SKM-1 (cell line): Measurements from ENCODE around the gene ATP5F1D.

ENCODE experiments used
- DNase-seq: peaks from one replicate; lab custom pipeline; 2025; ENCODE audit not compliant: unreplicated experiment; lab: John Stamatoyannopoulos, UW

ATP5F1D gene

DNA sequence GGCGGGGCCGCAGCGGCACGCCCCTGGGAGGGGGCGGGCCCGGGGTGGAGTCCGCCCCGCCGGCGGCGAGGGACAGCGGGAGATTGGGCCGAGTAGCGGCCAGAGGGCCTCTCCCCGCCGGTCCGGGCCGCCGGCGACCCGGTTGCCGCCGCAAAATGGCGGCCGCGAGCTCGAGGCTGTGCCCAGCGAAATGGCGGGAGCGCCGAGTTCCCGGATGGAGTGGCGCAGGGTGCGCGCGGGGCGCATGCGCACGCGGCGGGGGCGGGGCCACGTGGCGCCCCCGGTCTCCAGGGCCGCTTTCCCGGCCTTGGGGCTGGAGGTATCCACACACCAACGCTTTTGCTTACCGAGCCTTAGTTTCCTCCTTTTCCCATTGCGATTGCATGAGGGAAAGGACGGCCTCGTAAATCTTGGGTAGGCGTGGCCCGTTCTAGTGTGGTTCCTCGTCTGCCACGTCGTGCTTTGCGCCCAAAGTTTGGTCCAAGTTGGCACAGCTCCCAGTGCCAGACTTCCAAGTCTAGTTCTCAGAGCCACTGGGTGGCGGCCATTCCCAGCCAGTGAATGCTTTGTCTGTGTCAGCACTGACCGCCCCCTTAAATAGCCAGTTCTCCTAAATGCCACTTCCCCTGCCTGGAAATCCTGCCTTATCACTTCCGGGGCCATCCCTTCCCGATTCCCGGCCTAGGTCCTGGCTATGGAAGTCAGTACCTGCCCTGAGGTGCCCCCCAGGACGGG, 28.1 kb downstream of the ATP5F1D start:
- DNase-seq = peak; percentile 37

DNA sequence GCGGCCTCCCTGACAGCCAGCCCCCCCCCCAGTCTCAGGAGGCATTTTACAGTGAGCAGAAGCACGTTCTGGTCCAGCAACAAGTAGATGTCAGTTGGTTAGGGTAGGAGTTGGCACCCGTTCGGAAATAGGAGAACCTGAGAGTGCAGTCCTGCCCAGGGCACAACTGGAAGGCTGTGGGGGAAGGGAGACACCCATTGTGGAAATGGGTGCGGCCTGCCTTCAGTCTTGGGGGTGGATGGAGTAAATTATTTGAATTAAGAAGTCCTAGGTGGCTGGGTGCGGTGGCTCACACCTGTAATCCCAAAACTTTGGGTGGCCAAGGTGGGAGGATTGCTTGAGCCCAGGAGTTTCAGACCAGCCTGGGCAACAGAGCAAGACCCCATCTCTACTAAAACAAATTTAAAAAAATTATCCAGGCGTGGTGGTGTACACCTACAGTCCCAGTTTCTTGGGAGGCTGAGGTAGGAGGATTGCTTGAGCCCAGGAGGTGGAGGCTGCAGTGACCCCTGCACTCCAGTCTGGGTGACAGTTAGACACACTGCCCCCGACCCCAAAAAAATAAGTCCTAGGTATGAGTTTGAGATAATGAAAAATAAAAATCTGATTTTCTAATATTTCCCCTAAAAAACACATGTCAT, 28.8 kb downstream of the ATP5F1D start:
- DNase-seq = no peak

- no peak for DNase-seq
Measured at GRCh38 chr19:1270854-1271527, 29.4 kb downstream of the ATP5F1D start.

- no peak for DNase-seq
Measured at GRCh38 chr19:1271528-1272422, 30.2 kb downstream of the ATP5F1D start.

GRCh38 chr19:1272423-1273262, 31.1 kb downstream of the ATP5F1D start:
- DNase-seq = no peak

- DNase-seq = no peak
Measured at GRCh38 chr19:1273263-1274041, 31.9 kb downstream of the ATP5F1D start.

- DNase-seq = no peak
Measured at GRCh38 chr19:1274081-1274851, 32.7 kb downstream of the ATP5F1D start.

- DNase-seq = no peak
Measured at GRCh38 chr19:1274852-1275259, 33.3 kb downstream of the ATP5F1D start.

- peak; percentile 81 for DNase-seq
Measured at GRCh38 chr19:1275260-1275975, 33.9 kb downstream of the ATP5F1D start, which contains the start of gene FAM174C. Gene FAM174C, plus strand, starts transcription at chr19:1275530. Its CDS starts 20 bp downstream, at chr19:1275550.

GRCh38 chr19:1275976-1276627, 34.6 kb downstream of the ATP5F1D start:
- DNase-seq = no peak

DNA sequence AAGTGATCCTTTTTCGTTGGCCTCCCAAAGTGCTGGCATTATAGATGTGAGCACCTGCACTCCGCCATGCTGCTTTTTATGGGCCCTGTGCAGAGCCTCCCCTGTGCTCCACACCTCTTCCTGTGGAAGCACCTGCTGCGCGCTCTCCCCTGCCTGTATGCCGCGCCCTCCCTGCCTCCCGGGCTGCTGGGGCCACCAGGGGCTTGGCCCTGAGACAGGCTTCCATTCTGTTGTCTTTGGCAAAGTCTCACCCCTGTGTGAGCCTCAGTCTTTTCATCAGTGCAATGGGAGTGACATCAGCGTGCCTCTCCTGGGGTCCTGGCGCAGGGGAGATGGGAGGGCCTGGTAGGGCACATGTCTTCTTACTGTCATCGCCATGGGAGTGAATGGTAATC, 35.1 kb downstream of the ATP5F1D start:
- DNase-seq = no peak

- no peak for DNase-seq
Measured at GRCh38 chr19:1277061-1277460, 35.5 kb downstream of the ATP5F1D start.

DNA sequence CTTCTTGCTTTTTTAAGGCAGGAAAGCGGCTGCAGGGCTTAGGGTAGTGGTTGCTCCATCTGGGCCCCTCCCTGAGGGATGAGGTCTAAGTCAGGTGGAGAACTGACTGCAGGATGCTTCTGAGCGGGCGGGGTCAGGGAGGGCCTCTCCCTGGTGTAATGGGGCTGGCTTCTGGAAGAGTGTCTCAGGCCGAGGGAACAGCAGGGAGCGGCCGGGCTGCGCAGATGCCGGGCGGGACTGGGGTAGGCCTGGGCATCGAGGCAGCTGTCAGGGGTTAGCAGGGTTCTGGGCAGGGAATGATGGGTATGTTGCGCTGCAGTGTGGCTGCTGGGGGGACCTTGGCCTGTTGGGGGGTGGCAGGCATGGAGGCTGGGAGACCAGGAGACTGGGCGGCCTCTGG, 36.5 kb downstream of the ATP5F1D start:
- DNase-seq = no peak

DNA sequence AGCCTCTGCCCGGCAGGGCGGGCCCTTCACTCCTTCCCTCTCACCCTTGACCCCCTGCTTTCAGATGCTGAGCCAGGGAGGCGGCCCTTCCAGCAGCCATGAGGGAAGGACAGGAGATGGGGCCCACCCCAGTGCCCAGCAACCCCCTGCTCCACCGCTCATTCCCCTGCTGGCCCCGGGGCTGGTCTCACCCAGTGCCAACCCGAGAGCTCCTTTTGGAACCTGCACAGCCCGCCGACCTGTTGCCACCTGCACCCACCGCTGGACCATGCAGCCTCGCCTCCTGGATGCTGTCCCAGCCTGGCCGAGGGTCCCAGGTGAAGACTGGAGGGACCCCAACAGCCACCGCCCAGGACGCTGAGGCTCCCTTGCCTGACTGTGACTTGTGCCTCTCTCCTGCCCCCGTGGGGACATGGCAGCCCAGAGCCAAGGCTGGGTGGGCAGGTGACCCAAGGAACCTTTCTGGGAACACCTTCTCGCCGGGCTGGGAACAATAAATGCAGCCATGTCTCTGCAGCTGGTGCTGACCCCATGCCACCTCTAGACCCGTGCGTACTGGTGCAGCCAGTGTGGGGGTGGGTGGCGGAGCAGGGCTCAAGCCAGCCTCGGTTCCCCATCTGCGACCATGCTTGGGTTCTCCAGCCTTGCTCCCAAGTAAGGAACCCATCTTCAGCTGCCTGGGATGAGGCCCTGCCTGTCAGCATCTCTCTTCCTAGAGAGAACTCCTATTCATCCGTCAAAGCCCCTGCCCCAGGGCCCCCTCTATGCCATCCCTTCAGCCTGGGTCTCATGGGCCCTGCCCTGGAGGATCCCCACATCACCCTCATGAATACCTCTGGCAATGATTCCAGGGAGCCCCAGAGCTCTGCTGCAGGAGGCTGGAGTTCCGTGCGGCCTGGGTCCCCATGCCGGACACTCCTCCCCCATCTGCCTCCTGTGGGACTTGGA, 37.4 kb downstream of the ATP5F1D start:
- DNase-seq = no peak

GRCh38 chr19:1279782-1280341, 38.3 kb downstream of the ATP5F1D start:
- peak; percentile 76 for DNase-seq
